HCT116 (cell line): ENCODE measurements around the gene MALRD1.

Experiments
- CEBPB ChIP-seq: IDR thresholded peaks from 2 replicates; pipeline ENCODE4 v1.6.1; 2012; ENCODE audit warnings: low read depth
- CTCF ChIP-seq, 3 experiments: fragments of 200-600 bp in 1 of 3; sonication (generic) in 1 of 3; IDR thresholded peaks in 2 of 3; conservative IDR thresholded peaks in 1 of 3; 2 replicates each; pipeline ENCODE4 v1.5.1; 2012 to 2017; ENCODE audit warnings: low read depth in 2 of 3, low read length in 2 of 3, antibody characterized with exemption in 1 of 3, borderline replicate concordance in 1 of 3, control low read depth in 1 of 3, mild to moderate bottlenecking in 1 of 3, mixed read lengths in 1 of 3, mixed run types in 1 of 3, moderate library complexity in 1 of 3; ENCODE audit not compliant: insufficient read depth in 1 of 3
- ELF1 ChIP-seq: IDR thresholded peaks from 2 replicates; pipeline ENCODE4 v1.6.1; 2012; ENCODE audit warnings: low read depth, borderline replicate concordance
- EZH2 ChIP-seq: fragments of 200-600 bp; sonication (generic); IDR thresholded peaks from 2 replicates; pipeline ENCODE4 v1.6.1; 2017; ENCODE audit warnings: antibody characterized with exemption, mixed run types
- FOSL1 ChIP-seq: IDR thresholded peaks from 2 replicates; pipeline ENCODE4 v1.6.1; 2012; ENCODE audit warnings: low read depth
- POLR2A ChIP-seq: IDR thresholded peaks from 2 replicates; pipeline ENCODE4 v1.7.0; 2011; ENCODE audit warnings: borderline replicate concordance; ENCODE audit not compliant: insufficient read depth, insufficient read length; ENCODE audit errors: extremely low read depth
- RAD21 ChIP-seq: IDR thresholded peaks from 2 replicates; pipeline ENCODE4 v1.6.1; 2012; ENCODE audit warnings: low read depth, mild to moderate bottlenecking
- REST ChIP-seq: IDR thresholded peaks from 2 replicates; pipeline ENCODE4 v1.6.1; 2012; ENCODE audit warnings: low read depth
- SIN3A ChIP-seq: IDR thresholded peaks from 2 replicates; pipeline ENCODE4 v1.6.1; 2012; ENCODE audit warnings: low read depth
- SP1 ChIP-seq: IDR thresholded peaks from 2 replicates; pipeline ENCODE4 v1.6.1; 2012; ENCODE audit warnings: low read depth
- YY1 ChIP-seq: IDR thresholded peaks from 2 replicates; pipeline ENCODE4 v1.6.1; 2011; ENCODE audit warnings: low read length, low read depth, moderate library complexity, mild to moderate bottlenecking; ENCODE audit not compliant: insufficient replicate concordance; ENCODE audit errors: extremely low read depth
- ZNF274 ChIP-seq: fragments of 200-500 bp; sonication (Bioruptor generic); IDR thresholded peaks from 2 replicates; pipeline ENCODE4 v1.6.1; 2014; ENCODE audit warnings: mild to moderate bottlenecking, low read depth, low read length, inconsistent platforms
- TF ChIP-seq, protein P1 (sequence below): IDR thresholded peaks from 2 replicates; pipeline ENCODE4 v1.6.1; 2012

DNA sequence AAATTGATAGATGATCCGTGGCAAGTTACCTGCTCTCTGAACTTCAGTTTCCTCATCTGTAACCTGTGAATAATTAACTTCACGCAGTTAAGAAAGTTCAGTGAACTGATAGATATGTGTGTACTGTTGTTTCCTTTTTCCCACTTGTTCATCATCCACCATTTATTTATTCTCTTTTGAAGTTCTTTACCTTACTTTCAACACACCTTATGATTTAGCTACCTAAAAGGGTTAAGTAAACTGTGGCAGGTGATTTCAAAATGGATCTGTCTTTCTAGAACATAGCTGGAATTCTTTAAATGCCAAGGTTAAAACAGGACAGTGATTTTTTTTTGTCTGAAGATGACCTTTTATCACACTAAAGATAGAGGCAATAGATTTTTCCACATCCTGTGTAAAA is 27.4 kb upstream of the MALRD1 start:
- TF ChIP-seq FOSL1 (no peak), CEBPB (no peak), EZH2 (no peak), RAD21 (no peak), CTCF (IDR thresholded peaks at IDR 0.05 in 2 of 3, conservative IDR thresholded peaks at IDR 0.05 in 1 of 3; ENCODE audit: borderline replicate concordance in 1 of 3, insufficient read depth in 1 of 3, low read depth in 2 of 3, low read length in 2 of 3) (no peak), POLR2A (no peak), SIN3A (no peak), YY1 (no peak), REST (no peak), ZNF274 (no peak), SP1 (no peak), ELF1 (no peak)
- TF ChIP-seq, protein P1, sequence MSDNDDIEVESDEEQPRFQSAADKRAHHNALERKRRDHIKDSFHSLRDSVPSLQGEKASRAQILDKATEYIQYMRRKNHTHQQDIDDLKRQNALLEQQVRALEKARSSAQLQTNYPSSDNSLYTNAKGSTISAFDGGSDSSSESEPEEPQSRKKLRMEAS = no peak
